NB4 (cell line): ENCODE measurements around the gene GPRIN2.

ENCODE experiments used
- POLR2A ChIP-seq: IDR thresholded peaks from 2 replicates; pipeline ENCODE4 v1.6.1; 2011; ENCODE audit warnings: mild to moderate bottlenecking; ENCODE audit not compliant: insufficient read length; ENCODE audit errors: extremely low read depth
- TF ChIP-seq, protein P1 (sequence below): IDR thresholded peaks from one replicate; pipeline ENCODE4 v1.5.1; 2012; ENCODE audit warnings: low read depth, low read length
- TF ChIP-seq, protein P2 (sequence below): IDR thresholded peaks from 2 replicates; pipeline ENCODE4 v1.6.1; 2011; ENCODE audit warnings: low read depth, low read length

DNA sequence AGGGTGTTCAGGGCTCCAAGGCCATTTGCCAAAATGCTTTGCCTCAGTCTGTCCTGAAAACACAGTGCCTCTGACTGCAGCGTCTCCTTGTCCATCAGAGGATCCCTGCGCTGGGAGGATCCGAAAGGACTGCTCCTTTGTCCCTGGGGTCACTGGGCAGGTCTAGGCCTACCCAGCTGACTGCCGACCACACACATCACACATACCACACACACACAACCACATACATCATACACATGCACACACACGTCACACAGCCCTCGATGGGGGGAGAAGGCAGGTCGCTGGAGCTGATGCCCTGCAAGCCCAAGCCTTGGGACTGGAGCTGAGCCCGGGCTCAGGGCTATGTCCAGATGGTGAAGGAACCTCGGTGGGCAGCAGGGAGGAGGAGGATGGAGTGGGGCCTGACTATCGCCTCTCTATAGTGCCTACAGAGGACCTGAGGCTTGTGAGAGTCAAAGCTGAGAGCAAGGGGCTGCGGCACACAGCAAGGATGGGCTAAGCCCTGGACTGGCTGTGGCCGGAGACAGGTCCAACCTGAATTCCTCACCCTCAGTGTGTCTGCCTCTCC, 29.1 kb downstream of the GPRIN2 start:
- TF ChIP-seq, protein P1, sequence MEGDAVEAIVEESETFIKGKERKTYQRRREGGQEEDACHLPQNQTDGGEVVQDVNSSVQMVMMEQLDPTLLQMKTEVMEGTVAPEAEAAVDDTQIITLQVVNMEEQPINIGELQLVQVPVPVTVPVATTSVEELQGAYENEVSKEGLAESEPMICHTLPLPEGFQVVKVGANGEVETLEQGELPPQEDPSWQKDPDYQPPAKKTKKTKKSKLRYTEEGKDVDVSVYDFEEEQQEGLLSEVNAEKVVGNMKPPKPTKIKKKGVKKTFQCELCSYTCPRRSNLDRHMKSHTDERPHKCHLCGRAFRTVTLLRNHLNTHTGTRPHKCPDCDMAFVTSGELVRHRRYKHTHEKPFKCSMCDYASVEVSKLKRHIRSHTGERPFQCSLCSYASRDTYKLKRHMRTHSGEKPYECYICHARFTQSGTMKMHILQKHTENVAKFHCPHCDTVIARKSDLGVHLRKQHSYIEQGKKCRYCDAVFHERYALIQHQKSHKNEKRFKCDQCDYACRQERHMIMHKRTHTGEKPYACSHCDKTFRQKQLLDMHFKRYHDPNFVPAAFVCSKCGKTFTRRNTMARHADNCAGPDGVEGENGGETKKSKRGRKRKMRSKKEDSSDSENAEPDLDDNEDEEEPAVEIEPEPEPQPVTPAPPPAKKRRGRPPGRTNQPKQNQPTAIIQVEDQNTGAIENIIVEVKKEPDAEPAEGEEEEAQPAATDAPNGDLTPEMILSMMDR, result no peak
- no peak for TF ChIP-seq POLR2A
- TF ChIP-seq, protein P2, sequence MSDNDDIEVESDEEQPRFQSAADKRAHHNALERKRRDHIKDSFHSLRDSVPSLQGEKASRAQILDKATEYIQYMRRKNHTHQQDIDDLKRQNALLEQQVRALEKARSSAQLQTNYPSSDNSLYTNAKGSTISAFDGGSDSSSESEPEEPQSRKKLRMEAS, result no peak
